ENCODE measurements around the gene MPHOSPH9.

- TF ChIP-seq CTCF (IDR thresholded peaks at IDR 0.05; ENCODE audit: borderline replicate concordance, extremely low read depth, low read length, poor library complexity, severe bottlenecking) (no peak), EZH2 (IDR thresholded peaks at IDR 0.05; ENCODE audit: borderline replicate concordance, low read depth, low read length, severe bottlenecking) (no peak)
These were observed 87.7 kb downstream of the MPHOSPH9 start for GRCh38 chr12:123145211-123145610.

All from DND-41 (cell line).